ENCODE measurements around the gene SPOCK1. TPM values are rescaled to one million over a fixed set of nuclear protein-coding genes. Genes with fewer than 3 reads are reported as not detected.

SPOCK1 gene
- total and polyA plus RNA-seq, 2 experiments from 2014 or later, result 5.6 to 10.1 TPM

GRCh38 chr5:137515238-137515637 lies 16.1 kb upstream of the SPOCK1 start:
- no peak overlapping the region for H2AFZ ChIP-seq
- whole genome bisulfite sequencing (ENCODE audit: low lambda C conversion rate, missing lambda C conversion rate), result 50% methylated on average over 5 of the region's 5 CpGs
- no peaks in the 10 kb centered on the region for H4K20me1 ChIP-seq (ENCODE audit: insufficient read depth, poor library complexity, severe bottlenecking)
- no peaks in the 10 kb centered on the region for H3K79me2 ChIP-seq
- no peak for DNase-seq (ENCODE audit: low spot score)
- H3K9me3 ChIP-seq (ENCODE audit: low read depth), result no peaks in the 10 kb centered on the region
- no peak overlapping the region for H3K4me2 ChIP-seq
- TF ChIP-seq EZH2 (IDR thresholded peaks at IDR 0.05; ENCODE audit: borderline replicate concordance) (no peak), EZH2phosphoT487 (IDR thresholded peaks at IDR 0.05; ENCODE audit: low read depth, severe bottlenecking, unreplicated experiment) (no peak), CTCF (IDR thresholded peaks at IDR 0.05; ENCODE audit: poor library complexity) (no peak)
- H3K27me3 ChIP-seq, result no peaks in the 10 kb centered on the region
- H3K9me2 ChIP-seq (replicated peaks; ENCODE audit: insufficient read depth), result no peaks in the 10 kb centered on the region
- H3K4me3 ChIP-seq, result no peak overlapping the region
- no peak overlapping the region for H3K27ac ChIP-seq
- H3K36me3 ChIP-seq (replicated peaks; ENCODE audit: insufficient read depth, low read depth), result no peaks in the 10 kb centered on the region
- no peaks in the 10 kb centered on the region for H3K4me1 ChIP-seq (ENCODE audit: insufficient read depth)

- Histone ChIP-seq H3K9me2 (replicated peaks; ENCODE audit: insufficient read depth) (no peaks in the 10 kb centered on the region), H2AFZ (no peak overlapping the region), H3K4me3 (no peak overlapping the region), H3K4me2 (no peak overlapping the region), H4K20me1 (ENCODE audit: insufficient read depth, poor library complexity, severe bottlenecking) (no peaks in the 10 kb centered on the region), H3K27me3 (no peaks in the 10 kb centered on the region), H3K36me3 (replicated peaks; ENCODE audit: insufficient read depth, low read depth) (no peaks in the 10 kb centered on the region), H3K27ac (no peak overlapping the region), H3K4me1 (ENCODE audit: insufficient read depth) (no peaks in the 10 kb centered on the region), H3K9me3 (ENCODE audit: low read depth) (no peaks in the 10 kb centered on the region), H3K79me2 (no peaks in the 10 kb centered on the region)
- TF ChIP-seq EZH2 (IDR thresholded peaks at IDR 0.05; ENCODE audit: borderline replicate concordance), result no peak
- no peak for TF ChIP-seq CTCF (IDR thresholded peaks at IDR 0.05; ENCODE audit: poor library complexity)
- no peak for TF ChIP-seq EZH2phosphoT487 (IDR thresholded peaks at IDR 0.05; ENCODE audit: low read depth, severe bottlenecking, unreplicated experiment)
- 81% methylated on average over 1 of the region's 1 CpG for WGBS (ENCODE audit: low lambda C conversion rate, missing lambda C conversion rate)
- no peak for DNase-seq (ENCODE audit: low spot score)
These were observed 11.5 kb upstream of the SPOCK1 start for GRCh38 chr5:137510671-137511070.

GRCh38 chr5:137507150-137507549 lies 8.0 kb upstream of the SPOCK1 start:
- no peaks in the 10 kb centered on the region for H4K20me1 ChIP-seq (ENCODE audit: insufficient read depth, poor library complexity, severe bottlenecking)
- no peaks in the 10 kb centered on the region for H3K9me3 ChIP-seq (ENCODE audit: low read depth)
- H2AFZ ChIP-seq, result no peak overlapping the region
- H3K4me2 ChIP-seq, result no peak overlapping the region
- H3K9me2 ChIP-seq (replicated peaks; ENCODE audit: insufficient read depth), result no peaks in the 10 kb centered on the region
- H3K27ac ChIP-seq, result no peak overlapping the region
- H3K27me3 ChIP-seq, result peaks cover 14% of the 10 kb centered on the region
- H3K4me1 ChIP-seq (ENCODE audit: insufficient read depth), result no peaks in the 10 kb centered on the region
- DNase-seq (ENCODE audit: low spot score), result no peak
- 79% methylated on average over 5 of the region's 5 CpGs for WGBS (ENCODE audit: low lambda C conversion rate, missing lambda C conversion rate)
- H3K79me2 ChIP-seq, result no peaks in the 10 kb centered on the region
- H3K36me3 ChIP-seq (replicated peaks; ENCODE audit: insufficient read depth, low read depth), result no peaks in the 10 kb centered on the region
- TF ChIP-seq CTCF (IDR thresholded peaks at IDR 0.05; ENCODE audit: poor library complexity), result no peak
- TF ChIP-seq EZH2phosphoT487 (IDR thresholded peaks at IDR 0.05; ENCODE audit: low read depth, severe bottlenecking, unreplicated experiment), result no peak
- TF ChIP-seq EZH2 (IDR thresholded peaks at IDR 0.05; ENCODE audit: borderline replicate concordance), result no peak
- no peak overlapping the region for H3K4me3 ChIP-seq

- Histone ChIP-seq H3K4me3 (no peak overlapping the region), H3K79me2 (no peaks in the 10 kb centered on the region), H2AFZ (no peak overlapping the region), H3K4me1 (ENCODE audit: insufficient read depth) (no peaks in the 10 kb centered on the region), H3K9me3 (ENCODE audit: low read depth) (no peaks in the 10 kb centered on the region), H3K9me2 (replicated peaks; ENCODE audit: insufficient read depth) (no peaks in the 10 kb centered on the region), H3K27me3 (peaks cover 19% of the 10 kb centered on the region), H3K27ac (no peak overlapping the region), H3K4me2 (no peak overlapping the region), H4K20me1 (ENCODE audit: insufficient read depth, poor library complexity, severe bottlenecking) (no peaks in the 10 kb centered on the region), H3K36me3 (replicated peaks; ENCODE audit: insufficient read depth, low read depth) (no peaks in the 10 kb centered on the region)
- 79% methylated on average over 4 of the region's 4 CpGs for WGBS (ENCODE audit: low lambda C conversion rate, missing lambda C conversion rate)
- no peak for DNase-seq (ENCODE audit: low spot score)
- TF ChIP-seq EZH2 (IDR thresholded peaks at IDR 0.05; ENCODE audit: borderline replicate concordance), result no peak
- no peak for TF ChIP-seq CTCF (IDR thresholded peaks at IDR 0.05; ENCODE audit: poor library complexity)
- TF ChIP-seq EZH2phosphoT487 (IDR thresholded peaks at IDR 0.05; ENCODE audit: low read depth, severe bottlenecking, unreplicated experiment), result no peak
These were observed 7.2 kb upstream of the SPOCK1 start for GRCh38 chr5:137506296-137506695.

Measured in hepatocyte (in vitro differentiated cells).